Keratinocyte (primary cell): ENCODE results near the gene CCNL2. TPM values are rescaled to one million over a fixed set of nuclear protein-coding genes. Genes with fewer than 3 reads are reported as not detected.

ENCODE experiments used
- DNase-seq: peaks from one replicate; pipeline ENCODE4 v3.0.0-alpha.2; 2011; ENCODE audit warnings: low read depth, missing footprints, low spot score
- FAIRE-seq: peaks from 2 replicates; lab custom pipeline; 2011; peaks lifted over from hg19 to GRCh38; lab: Jason Lieb, UNC
- H2AFZ ChIP-seq: 2 replicates; pipeline ENCODE4 v1.6.0; 2012; ENCODE audit warnings: low read length, control low read depth, inconsistent platforms; ENCODE audit not compliant: control insufficient read depth
- H3K27ac ChIP-seq: 2 replicates; pipeline ENCODE4 v1.5.1; 2011; ENCODE audit warnings: low read length; ENCODE audit not compliant: control insufficient read depth, insufficient read depth
- H3K27me3 ChIP-seq: 3 replicates; pipeline ENCODE4 v1.6.0; 2011; ENCODE audit warnings: low read length; ENCODE audit not compliant: control insufficient read depth, insufficient read depth; ENCODE audit errors: extremely low read depth
- H3K36me3 ChIP-seq, 2 experiments: 2 replicates in 1 of 2; 3 replicates in 1 of 2; pipeline ENCODE4 v1.5.1; 2011; ENCODE audit warnings: low read length in 2 of 2, mild to moderate bottlenecking in 1 of 2; ENCODE audit not compliant: control insufficient read depth in 2 of 2, insufficient read depth in 2 of 2; ENCODE audit errors: extremely low read depth in 1 of 2
- H3K4me1 ChIP-seq: 3 replicates; pipeline ENCODE4 v1.5.1; 2011; ENCODE audit warnings: low read length; ENCODE audit not compliant: control insufficient read depth, insufficient read depth; ENCODE audit errors: extremely low read depth
- H3K4me2 ChIP-seq: 3 replicates; pipeline ENCODE4 v1.6.0; 2011; ENCODE audit warnings: low read depth, low read length; ENCODE audit not compliant: control insufficient read depth, insufficient read depth; ENCODE audit errors: extremely low read depth
- H3K4me3 ChIP-seq, 3 experiments: fragments of 200-600 bp in 1 of 3; sonication (generic) in 1 of 3; 2 replicates in 2 of 3; 3 replicates in 1 of 3; pipeline ENCODE4 v1.5.1; 2011 to 2016; ENCODE audit warnings: low read length in 3 of 3, mild to moderate bottlenecking in 3 of 3, control low read depth in 2 of 3, inconsistent platforms in 1 of 3, low read depth in 1 of 3, mixed read lengths in 1 of 3, mixed run types in 1 of 3, moderate library complexity in 1 of 3; ENCODE audit not compliant: control insufficient read depth in 2 of 3, insufficient read depth in 2 of 3; ENCODE audit errors: extremely low read depth in 1 of 3
- H3K79me2 ChIP-seq: 2 replicates; pipeline ENCODE4 v1.6.0; 2012; ENCODE audit warnings: low read length; ENCODE audit not compliant: control insufficient read depth, insufficient read depth
- H3K9ac ChIP-seq: 3 replicates; pipeline ENCODE4 v1.6.0; 2011; ENCODE audit warnings: low read length; ENCODE audit not compliant: control insufficient read depth, insufficient read depth; ENCODE audit errors: extremely low read depth
- H3K9me1 ChIP-seq: 3 replicates; pipeline ENCODE4 v1.6.0; 2011; ENCODE audit warnings: low read length; ENCODE audit not compliant: control insufficient read depth, insufficient read depth; ENCODE audit errors: extremely low read depth
- H3K9me3 ChIP-seq: 2 replicates; pipeline ENCODE4 v1.5.1; 2012; ENCODE audit warnings: low read depth, low read length; ENCODE audit not compliant: control insufficient read depth
- H4K20me1 ChIP-seq: 3 replicates; pipeline ENCODE4 v1.6.0; 2011; ENCODE audit warnings: low read length; ENCODE audit not compliant: control insufficient read depth, insufficient read depth; ENCODE audit errors: extremely low read depth
- CTCF ChIP-seq, 3 experiments: IDR thresholded peaks in 1 of 3; conservative IDR thresholded peaks in 1 of 3; optimal IDR thresholded peaks in 1 of 3; 2 replicates in 2 of 3; 3 replicates in 1 of 3; pipeline versions ENCODE3 to v1.5.1; 2011; ENCODE audit warnings: low read length in 3 of 3, mild to moderate bottlenecking in 3 of 3, moderate library complexity in 2 of 3, control low read depth in 1 of 3, inconsistent platforms in 1 of 3; ENCODE audit not compliant: insufficient read depth in 2 of 3; ENCODE audit errors: extremely low read depth in 1 of 3
- EZH2 ChIP-seq: IDR thresholded peaks from one replicate; pipeline ENCODE4 v1.6.1; 2012; ENCODE audit warnings: inconsistent platforms, mild to moderate bottlenecking, low read length, moderate library complexity
- dilution Hi-C: fragments of 300-500 bp; cut with MboI; formaldehyde crosslinking; loops from one replicate; pipeline ENCODE4 v1.7.0; 2020; ENCODE audit warnings: low sequenced_read_pairs; ENCODE audit not compliant: extremely low pct_ligation_motif_present
- polyA plus RNA-seq, 5 experiments: library from polyadenylated mRNA; depleted of rRNA in 3 of 5; stranded (reverse) in 3 of 5; stranded (forward) in 1 of 5; unstranded in 1 of 5; fragments of >200 nt; gene quantifications; 1 replicate in 1 of 5; 2 replicates in 3 of 5; 3 replicates in 1 of 5; pipeline versions ENCODE4 v1.2.1 to v1.2.3, GENCODE V29; 2011 to 2012; ENCODE audit warnings: missing spikeins in 2 of 5, low read depth in 1 of 5, low replicate concordance in 1 of 5

The CCNL2 gene
- polyA plus RNA-seq, 1 donor (not counting 4 experiments of a cell fraction or from before 2014, with no cell fraction given) = 140 TPM

GRCh38 chr1:1342061-1342562 lies 57.0 kb downstream of the CCNL2 start:
- Histone ChIP-seq H3K9me1 (no peaks in the 10 kb centered on the region), H3K27ac (no peak overlapping the region), H2AFZ (no peak overlapping the region), H3K4me1 (peaks cover 35% of the 10 kb centered on the region), H3K27me3 (no peaks in the 10 kb centered on the region), H3K79me2 (peaks cover 65% of the 10 kb centered on the region), H3K4me2 (no peak overlapping the region), H4K20me1 (peaks cover 15% of the 10 kb centered on the region), H3K9ac (no peak overlapping the region), H3K36me3 (peaks cover 13 to 24% of the 10 kb centered on the region in 2 experiments), H3K4me3 (no peak overlapping the region), H3K9me3 (no peaks in the 10 kb centered on the region)
- TF ChIP-seq EZH2 (no peak), CTCF (optimal IDR thresholded peaks at IDR 0.05 in 1 of 3, IDR thresholded peaks at IDR 0.05 in 1 of 3, conservative IDR thresholded peaks at IDR 0.05 in 1 of 3; ENCODE audit: extremely low read depth in 1 of 3, insufficient read depth in 2 of 3, low read length in 3 of 3) (no peak)
- DNase-seq (no peak), FAIRE-seq (no peak)
- dilution Hi-C loops = no loop called here

- Histone ChIP-seq H3K36me3 (peaks cover 13 to 24% of the 10 kb centered on the region in 2 experiments), H4K20me1 (peaks cover 15% of the 10 kb centered on the region)
- no peak for DNase-seq
Measured at GRCh38 chr1:1341549-1342021, 57.5 kb downstream of the CCNL2 start.

More at GRCh38 chr1:1341549-1342021, 57.5 kb downstream of the CCNL2 start:
- Histone ChIP-seq H3K4me3 (no peak overlapping the region), H3K27me3 (no peaks in the 10 kb centered on the region), H3K9me1 (no peaks in the 10 kb centered on the region), H2AFZ (no peak overlapping the region), H3K4me1 (peaks cover 29% of the 10 kb centered on the region), H3K79me2 (peaks cover 60% of the 10 kb centered on the region), H3K27ac (no peak overlapping the region), H3K9me3 (no peaks in the 10 kb centered on the region), H3K9ac (no peak overlapping the region), H3K4me2 (no peak overlapping the region)
- dilution Hi-C loops = no loop called here
- FAIRE-seq = no peak
- TF ChIP-seq EZH2 (no peak), CTCF (optimal IDR thresholded peaks at IDR 0.05 in 1 of 3, IDR thresholded peaks at IDR 0.05 in 1 of 3, conservative IDR thresholded peaks at IDR 0.05 in 1 of 3; ENCODE audit: extremely low read depth in 1 of 3, insufficient read depth in 2 of 3, low read length in 3 of 3) (no peak)
